Panc1 (cell line): Measurements from ENCODE around the gene NXPH3.

Source experiments
- POLR2AphosphoS5 ChIP-seq: IDR thresholded peaks from 2 replicates; pipeline ENCODE4 v1.6.1; 2012; ENCODE audit warnings: mild to moderate bottlenecking, low read depth, low read length, moderate library complexity
- TCF7L2 ChIP-seq: IDR thresholded peaks from 2 replicates; pipeline ENCODE4 v1.6.1; 2011; ENCODE audit warnings: mild to moderate bottlenecking, low read depth, low read length, inconsistent platforms
- TF ChIP-seq, protein P1 (sequence below): fragments of 450-650 bp; IDR thresholded peaks from 2 replicates; pipeline ENCODE4 v1.5.1; 2017; ENCODE audit warnings: mild to moderate bottlenecking
- TF ChIP-seq, protein P2 (sequence below), 2 experiments: IDR thresholded peaks; 2 replicates each; pipeline ENCODE4 v1.6.1; 2011 to 2012; ENCODE audit warnings: low read depth in 2 of 2, control low read depth in 1 of 2, low read length in 1 of 2, mild to moderate bottlenecking in 1 of 2, moderate library complexity in 1 of 2; ENCODE audit not compliant: insufficient read depth in 1 of 2

DNA sequence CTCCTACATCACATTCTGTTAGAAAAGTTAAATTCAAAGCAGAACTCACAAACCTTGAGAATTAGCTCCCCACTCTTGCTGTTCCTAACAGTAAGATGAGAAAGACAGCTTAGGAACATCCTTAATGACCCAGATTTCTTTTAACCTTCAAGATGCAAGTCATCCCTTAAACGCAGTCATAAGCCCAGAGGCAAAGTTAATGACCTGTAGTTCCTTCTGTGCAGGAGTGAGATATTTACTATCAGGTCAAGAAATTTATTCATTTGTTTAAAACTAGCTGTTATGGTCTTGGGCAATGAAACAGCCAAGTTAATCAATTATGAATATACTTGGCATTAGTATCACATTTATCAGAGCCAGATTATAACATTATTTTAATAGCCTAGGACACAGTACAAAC is 37.1 kb downstream of the NXPH3 start:
- TF ChIP-seq, protein P1, sequence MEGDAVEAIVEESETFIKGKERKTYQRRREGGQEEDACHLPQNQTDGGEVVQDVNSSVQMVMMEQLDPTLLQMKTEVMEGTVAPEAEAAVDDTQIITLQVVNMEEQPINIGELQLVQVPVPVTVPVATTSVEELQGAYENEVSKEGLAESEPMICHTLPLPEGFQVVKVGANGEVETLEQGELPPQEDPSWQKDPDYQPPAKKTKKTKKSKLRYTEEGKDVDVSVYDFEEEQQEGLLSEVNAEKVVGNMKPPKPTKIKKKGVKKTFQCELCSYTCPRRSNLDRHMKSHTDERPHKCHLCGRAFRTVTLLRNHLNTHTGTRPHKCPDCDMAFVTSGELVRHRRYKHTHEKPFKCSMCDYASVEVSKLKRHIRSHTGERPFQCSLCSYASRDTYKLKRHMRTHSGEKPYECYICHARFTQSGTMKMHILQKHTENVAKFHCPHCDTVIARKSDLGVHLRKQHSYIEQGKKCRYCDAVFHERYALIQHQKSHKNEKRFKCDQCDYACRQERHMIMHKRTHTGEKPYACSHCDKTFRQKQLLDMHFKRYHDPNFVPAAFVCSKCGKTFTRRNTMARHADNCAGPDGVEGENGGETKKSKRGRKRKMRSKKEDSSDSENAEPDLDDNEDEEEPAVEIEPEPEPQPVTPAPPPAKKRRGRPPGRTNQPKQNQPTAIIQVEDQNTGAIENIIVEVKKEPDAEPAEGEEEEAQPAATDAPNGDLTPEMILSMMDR: no peak
- TF ChIP-seq, protein P2, sequence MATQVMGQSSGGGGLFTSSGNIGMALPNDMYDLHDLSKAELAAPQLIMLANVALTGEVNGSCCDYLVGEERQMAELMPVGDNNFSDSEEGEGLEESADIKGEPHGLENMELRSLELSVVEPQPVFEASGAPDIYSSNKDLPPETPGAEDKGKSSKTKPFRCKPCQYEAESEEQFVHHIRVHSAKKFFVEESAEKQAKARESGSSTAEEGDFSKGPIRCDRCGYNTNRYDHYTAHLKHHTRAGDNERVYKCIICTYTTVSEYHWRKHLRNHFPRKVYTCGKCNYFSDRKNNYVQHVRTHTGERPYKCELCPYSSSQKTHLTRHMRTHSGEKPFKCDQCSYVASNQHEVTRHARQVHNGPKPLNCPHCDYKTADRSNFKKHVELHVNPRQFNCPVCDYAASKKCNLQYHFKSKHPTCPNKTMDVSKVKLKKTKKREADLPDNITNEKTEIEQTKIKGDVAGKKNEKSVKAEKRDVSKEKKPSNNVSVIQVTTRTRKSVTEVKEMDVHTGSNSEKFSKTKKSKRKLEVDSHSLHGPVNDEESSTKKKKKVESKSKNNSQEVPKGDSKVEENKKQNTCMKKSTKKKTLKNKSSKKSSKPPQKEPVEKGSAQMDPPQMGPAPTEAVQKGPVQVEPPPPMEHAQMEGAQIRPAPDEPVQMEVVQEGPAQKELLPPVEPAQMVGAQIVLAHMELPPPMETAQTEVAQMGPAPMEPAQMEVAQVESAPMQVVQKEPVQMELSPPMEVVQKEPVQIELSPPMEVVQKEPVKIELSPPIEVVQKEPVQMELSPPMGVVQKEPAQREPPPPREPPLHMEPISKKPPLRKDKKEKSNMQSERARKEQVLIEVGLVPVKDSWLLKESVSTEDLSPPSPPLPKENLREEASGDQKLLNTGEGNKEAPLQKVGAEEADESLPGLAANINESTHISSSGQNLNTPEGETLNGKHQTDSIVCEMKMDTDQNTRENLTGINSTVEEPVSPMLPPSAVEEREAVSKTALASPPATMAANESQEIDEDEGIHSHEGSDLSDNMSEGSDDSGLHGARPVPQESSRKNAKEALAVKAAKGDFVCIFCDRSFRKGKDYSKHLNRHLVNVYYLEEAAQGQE (IDR thresholded peaks at IDR 0.05; ENCODE audit: insufficient read depth in 1 of 2, low read depth in 2 of 2, low read length in 1 of 2): no peak
- TF ChIP-seq POLR2AphosphoS5: no peak
- TF ChIP-seq TCF7L2: no peak
